ENCODE measurements around the gene PRDM5.

PRDM5 gene

DNA sequence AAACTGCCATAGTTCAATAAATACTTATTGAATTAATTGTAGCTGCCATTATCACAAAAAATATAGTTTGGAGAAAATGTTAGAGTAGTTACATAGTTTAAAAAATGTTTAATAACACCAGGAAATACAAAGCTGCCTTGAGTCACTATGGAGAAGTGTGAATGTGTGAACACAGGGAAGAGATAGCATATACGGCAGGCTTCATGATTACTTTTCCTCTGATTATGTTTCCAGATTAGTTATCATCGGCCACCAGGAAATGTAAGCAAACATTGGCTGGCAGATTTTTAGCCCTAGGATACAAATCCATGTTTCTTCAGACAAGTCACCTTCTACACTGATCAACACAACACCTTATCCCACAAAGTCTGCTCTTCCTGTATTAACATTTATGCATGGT lies 4.4 kb downstream of the PRDM5 start:
- TF ChIP-seq, protein P1, sequence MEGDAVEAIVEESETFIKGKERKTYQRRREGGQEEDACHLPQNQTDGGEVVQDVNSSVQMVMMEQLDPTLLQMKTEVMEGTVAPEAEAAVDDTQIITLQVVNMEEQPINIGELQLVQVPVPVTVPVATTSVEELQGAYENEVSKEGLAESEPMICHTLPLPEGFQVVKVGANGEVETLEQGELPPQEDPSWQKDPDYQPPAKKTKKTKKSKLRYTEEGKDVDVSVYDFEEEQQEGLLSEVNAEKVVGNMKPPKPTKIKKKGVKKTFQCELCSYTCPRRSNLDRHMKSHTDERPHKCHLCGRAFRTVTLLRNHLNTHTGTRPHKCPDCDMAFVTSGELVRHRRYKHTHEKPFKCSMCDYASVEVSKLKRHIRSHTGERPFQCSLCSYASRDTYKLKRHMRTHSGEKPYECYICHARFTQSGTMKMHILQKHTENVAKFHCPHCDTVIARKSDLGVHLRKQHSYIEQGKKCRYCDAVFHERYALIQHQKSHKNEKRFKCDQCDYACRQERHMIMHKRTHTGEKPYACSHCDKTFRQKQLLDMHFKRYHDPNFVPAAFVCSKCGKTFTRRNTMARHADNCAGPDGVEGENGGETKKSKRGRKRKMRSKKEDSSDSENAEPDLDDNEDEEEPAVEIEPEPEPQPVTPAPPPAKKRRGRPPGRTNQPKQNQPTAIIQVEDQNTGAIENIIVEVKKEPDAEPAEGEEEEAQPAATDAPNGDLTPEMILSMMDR (IDR thresholded peaks at IDR 0.05): no peak
- Histone ChIP-seq H3K27me3 (ENCODE audit: control insufficient read depth, insufficient read depth, low read length) (no peaks in the 10 kb centered on the region), H3K4me3 (ENCODE audit: low read depth, low read length) (no peak overlapping the region), H3K27ac (no peak overlapping the region), H3K4me2 (ENCODE audit: low read length) (no peak overlapping the region), H3K79me2 (peaks cover 2% of the 10 kb centered on the region), H3K4me1 (peaks cover 4% of the 10 kb centered on the region), H3K36me3 (ENCODE audit: control insufficient read depth, insufficient read depth, low read length) (no peaks in the 10 kb centered on the region), H3K9me3 (ENCODE audit: control insufficient read depth, low read length) (no peaks in the 10 kb centered on the region), H3K9ac (no peak overlapping the region), H2AFZ (no peak overlapping the region)

DNA sequence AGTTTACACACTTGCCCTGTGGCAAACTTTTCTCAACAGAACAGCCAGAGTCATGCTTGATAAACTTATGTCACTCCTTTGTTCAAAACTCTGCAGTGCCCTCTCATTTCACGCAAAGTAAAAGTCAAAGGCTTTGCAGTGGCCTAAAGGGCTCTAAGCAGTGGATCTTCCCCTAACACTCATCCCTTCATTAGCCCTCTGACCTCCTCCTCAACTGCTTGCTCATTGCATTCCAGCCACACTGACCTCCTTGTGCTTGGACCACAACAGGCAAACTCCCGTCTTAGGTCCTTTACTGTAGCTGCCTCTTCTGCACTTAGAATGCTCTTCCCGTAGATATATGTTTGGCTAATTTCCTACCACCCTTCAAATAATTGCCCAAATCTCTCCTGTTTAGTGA lies 5.6 kb downstream of the PRDM5 start:
- Histone ChIP-seq H3K4me3 (ENCODE audit: low read depth, low read length) (no peak overlapping the region), H3K9me3 (ENCODE audit: control insufficient read depth, low read length) (no peaks in the 10 kb centered on the region), H3K4me2 (ENCODE audit: low read length) (no peak overlapping the region), H3K9ac (no peak overlapping the region), H2AFZ (no peak overlapping the region), H3K27me3 (ENCODE audit: control insufficient read depth, insufficient read depth, low read length) (no peaks in the 10 kb centered on the region), H3K4me1 (peaks cover 4% of the 10 kb centered on the region), H3K79me2 (peaks cover 2% of the 10 kb centered on the region), H3K27ac (no peak overlapping the region), H3K36me3 (ENCODE audit: control insufficient read depth, insufficient read depth, low read length) (no peaks in the 10 kb centered on the region)
- TF ChIP-seq, protein P1 (IDR thresholded peaks at IDR 0.05): no peak

DNA sequence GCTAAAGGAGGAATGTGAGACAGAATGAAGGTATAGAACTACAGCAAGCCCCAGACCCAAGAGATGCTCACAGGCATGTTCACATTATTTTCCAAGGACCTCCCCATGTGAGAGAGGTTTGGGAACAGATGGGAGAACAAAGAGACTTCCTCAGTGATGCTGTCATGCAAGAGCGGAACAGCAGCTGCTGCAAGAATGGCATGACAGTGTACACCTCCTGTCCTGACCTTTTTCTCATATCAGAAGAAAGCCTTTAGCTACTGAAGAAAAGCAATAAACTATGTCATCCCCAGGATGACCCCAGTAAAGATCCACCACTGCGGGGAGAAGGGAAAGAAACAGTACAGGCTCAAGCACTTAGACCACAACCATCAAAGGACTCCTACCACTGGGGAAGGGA lies 7.2 kb downstream of the PRDM5 start:
- H2AFZ ChIP-seq: no peak overlapping the region
- no peaks in the 10 kb centered on the region for H3K27me3 ChIP-seq (ENCODE audit: control insufficient read depth, insufficient read depth, low read length)
- H3K4me1 ChIP-seq: peaks cover 4% of the 10 kb centered on the region
- H3K79me2 ChIP-seq: no peaks in the 10 kb centered on the region
- TF ChIP-seq, protein P1 (IDR thresholded peaks at IDR 0.05): no peak
- H3K9me3 ChIP-seq (ENCODE audit: control insufficient read depth, low read length): no peaks in the 10 kb centered on the region
- H3K4me3 ChIP-seq (ENCODE audit: low read depth, low read length): no peak overlapping the region
- H3K27ac ChIP-seq: no peak overlapping the region
- H3K36me3 ChIP-seq (ENCODE audit: control insufficient read depth, insufficient read depth, low read length): no peaks in the 10 kb centered on the region
- H3K9ac ChIP-seq: no peak overlapping the region
- no peak overlapping the region for H3K4me2 ChIP-seq (ENCODE audit: low read length)

DNA sequence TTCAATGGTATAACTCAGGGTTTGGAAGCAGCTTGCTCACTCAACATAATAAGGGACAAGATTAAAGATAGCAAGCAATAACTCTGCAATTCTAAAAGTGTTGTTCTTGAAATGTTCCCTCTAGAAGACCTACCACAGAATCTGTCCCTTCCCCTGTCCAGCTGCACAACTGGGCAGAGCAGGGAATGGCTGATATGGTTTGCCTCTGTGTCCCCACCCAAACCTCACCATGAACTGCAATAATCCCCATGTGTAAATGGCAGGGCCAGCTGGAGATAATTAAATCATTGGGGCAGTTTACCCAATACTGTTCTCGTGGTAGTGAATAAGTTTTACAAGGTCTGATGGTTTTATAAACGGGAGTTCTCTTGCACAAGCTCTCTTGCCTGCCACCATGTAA lies 19.1 kb downstream of the PRDM5 start:
- Histone ChIP-seq H3K9me3 (ENCODE audit: control insufficient read depth, low read length) (no peaks in the 10 kb centered on the region), H3K36me3 (ENCODE audit: control insufficient read depth, insufficient read depth, low read length) (no peaks in the 10 kb centered on the region), H3K27ac (no peak overlapping the region), H3K4me3 (ENCODE audit: low read depth, low read length) (no peak overlapping the region), H3K79me2 (no peaks in the 10 kb centered on the region), H2AFZ (no peak overlapping the region), H3K4me2 (ENCODE audit: low read length) (no peak overlapping the region), H3K27me3 (ENCODE audit: control insufficient read depth, insufficient read depth, low read length) (no peaks in the 10 kb centered on the region), H3K4me1 (no peaks in the 10 kb centered on the region), H3K9ac (no peak overlapping the region)
- TF ChIP-seq, protein P1 (IDR thresholded peaks at IDR 0.05): no peak

DNA sequence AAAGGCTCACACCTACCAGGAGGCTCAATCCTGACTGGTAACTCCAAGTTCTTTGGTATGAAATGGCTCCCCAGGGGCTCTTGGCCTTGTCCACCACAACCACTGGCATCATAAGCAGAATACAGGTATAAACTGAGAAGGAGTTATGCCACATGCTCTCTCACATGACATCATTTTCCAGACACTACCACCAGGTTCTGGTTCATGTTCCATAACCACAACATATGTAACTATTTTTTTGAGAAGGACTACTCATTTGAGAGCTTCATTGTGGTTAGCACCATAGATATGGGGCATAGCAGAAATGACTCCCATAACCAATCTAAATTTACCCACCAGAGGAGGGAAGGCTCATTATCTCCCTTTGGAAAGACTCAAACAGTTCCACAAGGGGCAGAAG lies 19.6 kb downstream of the PRDM5 start:
- H2AFZ ChIP-seq: no peak overlapping the region
- H3K4me2 ChIP-seq (ENCODE audit: low read length): no peak overlapping the region
- TF ChIP-seq, protein P1 (IDR thresholded peaks at IDR 0.05): no peak
- H3K4me3 ChIP-seq (ENCODE audit: low read depth, low read length): no peak overlapping the region
- no peaks in the 10 kb centered on the region for H3K4me1 ChIP-seq
- H3K27me3 ChIP-seq (ENCODE audit: control insufficient read depth, insufficient read depth, low read length): no peaks in the 10 kb centered on the region
- H3K27ac ChIP-seq: no peak overlapping the region
- no peaks in the 10 kb centered on the region for H3K36me3 ChIP-seq (ENCODE audit: control insufficient read depth, insufficient read depth, low read length)
- H3K9me3 ChIP-seq (ENCODE audit: control insufficient read depth, low read length): no peaks in the 10 kb centered on the region
- H3K9ac ChIP-seq: no peak overlapping the region
- H3K79me2 ChIP-seq: no peaks in the 10 kb centered on the region
